Measurements from ENCODE around the gene CILP.

Gene CILP

DNA sequence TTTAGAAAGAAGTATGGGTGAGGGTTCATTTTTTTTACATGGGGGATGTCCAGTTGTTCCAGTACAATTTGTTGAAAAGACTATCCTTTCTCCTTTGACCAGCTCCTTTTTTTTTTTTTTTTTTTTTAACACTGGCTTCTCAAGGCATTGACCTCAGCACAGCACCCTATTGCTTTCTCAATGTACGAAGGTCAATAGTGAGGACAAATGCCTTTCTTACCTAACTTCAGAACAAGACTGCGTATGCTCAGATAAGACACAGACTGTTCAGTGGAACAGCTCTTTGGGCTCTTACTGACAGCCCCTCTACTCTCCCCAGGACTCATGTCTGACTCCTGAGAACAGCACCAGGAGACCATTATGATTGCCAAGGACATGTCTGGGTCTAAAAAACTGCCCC lies 10.4 kb upstream of the CILP start:
- no peak for DNase-seq

DNA sequence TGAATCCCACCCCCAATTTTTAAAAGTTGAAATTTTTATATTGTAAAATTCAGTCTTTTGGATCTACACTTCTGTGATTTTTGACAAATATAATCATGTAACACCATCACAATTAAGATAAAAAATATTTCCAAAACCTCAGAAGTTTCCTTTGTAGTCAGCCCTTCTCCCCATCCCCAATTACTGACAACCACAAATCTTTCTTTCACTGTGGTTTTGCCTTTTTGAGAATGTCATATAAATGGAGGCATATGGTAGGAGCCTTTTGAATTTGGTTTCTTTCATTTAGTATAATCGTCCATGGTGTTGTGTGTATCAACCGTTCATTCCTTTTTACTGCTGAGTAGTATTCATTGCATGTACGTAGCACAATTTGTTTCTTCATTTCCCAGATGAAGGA lies 7.9 kb upstream of the CILP start:
- no peak for DNase-seq

DNA sequence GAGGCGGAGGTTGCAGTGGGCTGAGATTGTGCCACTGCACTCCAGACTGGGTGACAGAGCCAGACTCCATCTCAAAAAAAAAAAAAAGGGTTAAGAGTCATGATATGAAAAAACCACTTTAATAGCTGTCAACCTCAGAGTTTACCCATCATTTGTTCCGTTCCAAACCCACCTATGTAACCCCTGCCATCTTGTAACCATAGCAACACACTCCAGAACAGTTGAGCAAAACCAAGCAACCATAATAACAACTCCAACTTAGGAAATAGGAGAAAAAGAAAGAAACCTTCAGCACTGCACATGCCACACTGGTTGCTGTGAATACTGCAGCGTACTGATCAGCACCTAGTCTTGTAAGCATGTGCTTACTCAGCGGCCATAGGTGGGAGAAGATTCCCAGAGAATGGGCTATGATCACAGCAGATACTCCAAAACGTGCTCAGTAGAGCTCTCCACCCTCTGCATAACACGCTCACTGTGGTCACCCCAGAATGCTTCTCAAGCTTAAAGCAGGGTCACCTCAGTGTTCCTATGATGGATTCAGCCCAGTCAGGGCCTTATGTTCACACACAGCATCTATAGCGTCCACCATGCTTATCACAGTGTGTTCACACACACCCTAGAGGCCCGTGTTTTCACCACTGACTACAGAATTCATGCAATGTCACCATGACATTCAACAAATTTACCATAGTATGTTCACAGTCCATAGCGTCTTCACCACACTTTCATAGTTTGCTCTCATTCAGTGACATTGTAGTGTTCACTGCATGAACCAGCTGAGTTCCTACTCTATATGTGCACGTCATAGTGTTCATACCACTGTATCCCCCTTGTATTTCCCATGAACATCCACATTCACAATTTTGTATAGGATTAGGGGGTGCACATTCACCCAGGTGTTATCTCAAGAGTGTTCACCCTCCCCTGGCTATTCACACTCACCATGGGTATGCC lies 6.5 kb upstream of the CILP start:
- DNase-seq: no peak

DNA sequence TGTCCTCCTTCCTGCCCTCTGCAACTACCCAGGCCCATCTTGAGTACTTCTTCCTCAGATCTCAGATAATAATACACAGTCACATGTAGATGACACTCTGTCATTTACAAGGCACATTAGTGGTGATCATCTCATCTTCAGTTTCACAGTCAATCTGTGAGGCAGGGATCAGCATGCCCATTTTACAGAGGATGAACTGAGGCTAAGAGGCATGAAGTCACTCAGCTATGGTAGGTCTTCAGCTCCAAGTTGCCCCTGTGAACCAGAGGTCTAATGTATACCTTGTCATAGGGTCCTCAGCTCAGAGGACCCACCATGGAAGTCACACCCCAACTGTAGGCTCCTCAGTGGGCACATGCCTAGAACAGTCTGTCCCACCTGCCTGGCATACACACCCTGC lies 4.2 kb upstream of the CILP start:
- no peak for DNase-seq

DNA sequence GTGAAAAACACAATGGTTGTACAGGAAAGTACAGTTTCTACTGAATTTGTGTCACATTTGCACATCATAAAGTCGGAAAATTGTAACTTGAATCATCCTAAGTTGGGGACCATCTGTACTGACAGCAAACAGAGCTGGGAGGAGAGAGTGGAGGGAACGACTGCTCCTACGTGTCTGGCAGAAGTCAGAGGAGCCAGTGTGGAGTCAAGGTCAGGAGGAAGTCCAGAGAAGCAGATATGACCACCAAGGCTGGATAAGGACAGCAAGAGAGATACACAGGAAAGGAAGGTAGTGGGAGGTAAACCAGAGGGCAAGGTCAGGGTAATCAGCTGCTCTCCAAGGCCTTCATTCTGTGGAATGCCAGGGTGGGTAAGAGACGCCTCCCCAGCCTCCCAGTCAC lies 2.7 kb upstream of the CILP start:
- no peak for DNase-seq

DNA sequence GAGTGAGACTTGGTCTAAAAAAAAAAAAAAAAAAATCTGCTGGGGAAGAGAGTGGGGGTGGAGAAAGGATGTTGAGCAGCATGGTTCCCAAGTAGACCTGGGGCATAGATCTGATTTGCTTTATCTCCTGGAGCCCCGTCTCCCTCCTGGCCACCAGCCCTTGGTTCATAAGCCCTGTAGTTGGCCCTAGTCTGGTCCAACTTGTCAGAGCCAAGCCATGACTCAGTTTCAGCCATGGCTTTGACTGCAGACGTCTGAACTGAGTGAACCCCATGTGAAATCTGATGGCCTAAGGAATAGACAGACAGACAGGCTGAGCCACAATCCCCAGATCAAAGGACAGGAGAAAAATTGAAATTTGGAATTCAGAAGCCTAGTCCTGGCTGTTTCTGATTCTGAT lies 2.0 kb upstream of the CILP start:
- no peak for DNase-seq

DNA sequence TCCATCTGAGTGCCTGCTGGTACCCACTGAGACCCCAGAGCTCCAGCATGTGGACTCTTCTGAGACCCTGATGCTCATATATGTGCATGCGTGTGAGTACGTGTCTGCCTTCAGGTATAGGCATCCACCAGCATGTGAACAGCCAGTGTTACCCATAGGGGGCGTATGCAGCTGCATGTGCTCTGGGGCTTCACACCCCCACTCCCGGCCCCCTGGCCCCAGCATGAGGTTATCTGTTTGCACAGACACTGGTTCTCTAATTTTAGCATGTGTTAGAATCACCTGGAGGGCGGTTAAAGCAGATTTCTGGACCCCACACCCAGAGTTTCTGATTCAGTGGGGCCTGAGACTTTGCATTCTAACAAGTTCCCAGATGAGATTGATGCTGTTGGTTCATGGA lies 824 bp upstream of the CILP start:
- no peak for DNase-seq

DNA sequence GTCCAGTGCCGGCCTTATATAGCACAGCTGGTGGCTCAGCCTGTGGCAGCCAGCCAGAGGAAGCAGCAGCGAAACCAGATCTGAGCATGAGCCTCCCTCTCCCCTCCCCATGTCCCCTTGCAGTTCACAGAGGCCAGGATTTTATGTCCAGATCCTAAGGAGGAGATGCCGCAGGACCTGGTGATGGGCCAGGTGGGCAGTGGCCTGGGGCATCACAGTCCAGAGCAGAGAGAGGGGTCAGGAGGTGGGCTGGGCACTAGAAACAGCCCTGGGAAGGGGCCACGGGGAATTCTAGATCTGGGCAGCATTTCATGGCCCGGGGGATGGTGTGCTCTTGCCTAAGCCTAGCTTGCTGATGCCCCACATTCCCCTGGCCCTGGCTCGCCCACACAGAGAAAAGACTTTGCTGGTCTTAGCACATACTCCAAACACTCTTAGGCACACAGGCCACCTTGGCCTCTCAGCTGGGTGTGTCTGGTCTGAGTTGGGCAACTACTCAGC lies 259 bp upstream of the CILP start:
- peak; percentile 82 for DNase-seq

DNA sequence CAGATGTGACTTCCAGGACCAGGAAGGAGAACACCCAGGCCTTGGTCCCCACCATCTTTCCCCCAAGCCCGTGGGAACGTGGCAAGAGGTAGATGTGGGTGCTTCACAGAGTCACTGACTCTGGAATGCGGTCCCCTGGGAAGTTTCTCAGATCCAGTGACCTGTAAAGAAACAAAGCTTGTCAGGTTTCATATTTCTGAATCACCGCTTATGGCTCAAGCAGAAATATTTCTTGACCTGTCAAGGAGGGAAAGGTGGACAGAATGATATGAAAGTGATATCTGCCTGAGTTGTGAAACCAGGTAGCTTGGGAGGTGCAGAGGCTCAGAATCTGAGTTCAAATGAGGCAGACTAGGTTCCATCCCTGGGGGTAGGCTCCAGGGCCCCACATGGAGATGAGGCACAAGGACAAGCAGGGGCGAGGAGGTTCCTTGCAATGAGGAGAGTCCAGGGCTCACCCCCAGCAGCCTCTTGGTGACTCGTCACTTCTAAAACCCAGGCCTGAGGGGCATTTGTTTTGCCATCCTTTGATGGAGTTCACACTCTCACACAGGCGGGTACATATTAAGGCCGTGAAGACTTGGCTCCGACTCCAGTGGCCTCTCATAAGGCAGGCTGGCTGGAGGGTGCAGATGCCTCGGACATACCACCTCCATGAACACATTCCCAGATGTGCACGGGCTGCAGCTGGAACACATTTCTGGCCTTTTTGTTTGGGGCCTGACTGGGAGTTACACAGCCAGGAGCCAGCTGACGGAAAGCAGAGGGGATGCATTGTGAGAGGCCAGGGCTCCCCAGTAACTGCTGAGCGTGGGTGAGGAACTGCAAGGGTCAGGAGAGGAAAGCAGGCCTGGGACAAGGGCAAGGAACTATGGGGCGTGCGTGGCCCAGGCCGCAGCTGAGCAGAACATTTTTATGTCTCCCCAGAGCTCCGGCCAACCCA lies 1.3 kb downstream of the CILP start:
- peak; percentile 72 for DNase-seq

DNA sequence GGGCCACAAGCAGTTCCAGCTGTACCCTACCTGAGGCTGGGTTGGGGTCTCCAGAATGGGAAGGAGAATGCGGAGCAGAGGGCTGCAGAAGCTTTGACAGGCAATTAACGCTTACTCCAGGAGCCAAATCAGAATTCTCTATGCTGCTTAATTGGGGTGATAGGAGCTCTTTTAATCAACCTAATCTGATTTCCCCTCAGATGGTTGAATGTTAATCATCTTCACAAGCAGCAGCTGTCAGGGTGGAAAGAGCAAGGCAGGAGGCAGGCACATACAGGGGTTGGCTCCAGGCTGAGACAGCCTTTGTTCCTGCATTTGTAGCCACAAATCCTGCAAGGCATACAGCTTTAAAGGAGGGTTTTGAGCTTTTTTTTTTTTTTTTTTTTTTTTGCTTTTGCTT lies 2.6 kb downstream of the CILP start:
- DNase-seq: no peak

DNA sequence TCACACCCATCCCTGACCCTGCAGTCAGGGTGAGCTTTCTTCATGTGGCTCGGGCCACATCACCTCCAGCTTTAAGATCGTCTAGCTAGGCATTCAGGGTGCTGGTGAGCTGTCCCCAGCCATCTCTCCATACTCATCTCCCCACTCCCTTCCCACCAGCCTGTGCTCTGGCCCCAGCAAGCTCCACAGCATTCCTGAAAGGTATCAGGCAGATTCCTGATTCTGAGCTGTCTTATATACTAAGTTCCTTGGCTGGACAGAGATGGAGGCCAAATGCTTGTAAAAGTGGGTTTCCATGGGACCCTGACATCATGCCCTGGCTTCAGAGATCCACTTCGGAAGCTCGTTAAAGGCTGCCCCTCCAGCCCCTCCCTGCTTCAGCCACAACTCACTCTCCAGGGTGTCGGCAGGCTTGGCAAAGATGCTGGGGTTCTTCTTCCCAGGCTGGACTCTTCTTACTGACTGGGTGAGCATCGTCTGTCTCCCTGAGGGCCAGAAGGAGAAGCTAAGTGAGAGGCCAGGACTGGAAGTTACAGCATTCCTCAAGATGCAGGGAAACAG lies 3.9 kb downstream of the CILP start:
- no peak for DNase-seq

DNA sequence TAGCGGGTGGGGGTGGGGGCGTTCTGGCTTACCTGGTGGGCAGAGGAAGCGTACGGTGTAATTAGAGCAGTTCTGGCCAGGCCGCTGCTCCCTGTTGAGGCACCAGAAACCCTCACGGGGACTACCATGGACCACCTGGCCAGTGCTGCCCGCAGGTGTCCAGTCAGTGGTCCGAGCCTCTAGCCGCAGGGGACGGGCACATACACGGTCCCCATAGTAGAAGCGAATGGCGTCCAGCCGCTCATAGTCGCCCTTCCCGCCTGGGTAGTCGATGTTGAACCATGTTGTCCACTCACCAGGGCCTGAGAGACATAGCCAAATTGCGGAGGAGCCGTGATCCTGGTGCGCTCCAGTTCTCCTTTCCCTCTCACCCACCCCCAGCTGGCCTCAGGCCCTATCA lies 4.5 kb downstream of the CILP start:
- DNase-seq: no peak

DNA sequence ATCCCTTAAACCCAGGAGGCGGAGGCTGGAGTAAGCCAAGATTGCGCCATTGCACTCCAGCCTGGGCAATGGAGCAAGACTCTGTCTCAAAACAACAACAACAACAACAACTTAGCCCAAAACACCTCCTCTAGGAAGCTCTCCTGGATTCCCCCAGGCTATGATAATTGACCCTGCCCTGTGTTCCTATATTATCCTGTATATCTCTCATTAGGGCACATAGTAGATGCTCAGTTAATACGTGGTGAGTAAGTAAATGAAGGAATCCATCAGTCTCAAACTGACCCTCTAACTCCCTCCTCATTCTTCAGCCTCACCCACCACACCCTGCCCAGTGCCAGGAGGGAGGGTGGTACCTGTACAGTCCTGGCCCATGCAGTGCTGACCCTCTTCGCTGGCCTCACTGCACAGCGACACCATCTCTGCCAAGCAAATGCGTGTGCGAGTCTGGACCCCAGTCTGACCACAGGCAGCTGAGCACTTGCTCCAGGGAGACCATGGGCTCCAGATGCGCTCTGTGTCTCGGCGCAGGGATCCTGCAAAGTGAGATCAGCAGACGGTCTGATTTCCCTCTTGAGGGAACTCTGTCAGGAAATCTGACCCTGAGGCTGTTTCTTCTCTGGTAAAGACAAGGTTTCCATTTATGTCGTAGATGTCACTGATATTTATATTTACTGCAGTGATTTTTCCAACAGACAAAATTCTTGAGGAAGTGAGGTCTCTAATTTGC lies 6.2 kb downstream of the CILP start:
- DNase-seq: no peak

DNA sequence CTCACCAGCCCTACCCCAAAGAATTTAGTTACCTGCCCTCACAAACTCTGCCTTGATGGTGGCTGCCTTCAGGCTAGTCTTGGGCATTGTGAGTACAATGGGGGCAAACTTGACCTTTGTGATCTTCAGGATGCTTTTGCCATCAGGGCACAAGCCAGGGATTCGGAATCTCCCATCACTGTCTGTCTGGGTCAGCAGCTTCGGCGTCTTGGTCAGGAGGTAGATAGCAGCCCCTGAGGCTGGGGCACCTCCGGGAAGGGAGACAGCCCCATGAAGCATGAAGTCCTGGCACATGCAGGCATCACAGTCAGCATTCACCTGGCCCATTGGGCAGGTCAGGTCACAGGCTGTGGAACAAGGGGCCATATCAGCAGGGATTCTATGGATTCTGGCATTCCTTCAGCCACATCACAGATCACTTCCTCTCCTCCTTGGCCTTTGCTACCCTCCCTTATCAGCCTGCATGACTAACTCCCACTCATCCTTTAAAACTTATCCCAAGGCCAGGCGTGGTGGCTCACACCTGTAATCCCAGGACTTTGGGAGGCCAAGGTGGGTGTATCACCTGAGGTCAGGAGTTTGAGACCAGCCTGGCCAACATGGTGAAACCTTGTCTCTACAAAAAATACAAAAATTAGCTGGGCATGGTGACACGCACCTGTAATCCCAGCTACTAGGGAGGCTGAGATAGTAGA lies 6.9 kb downstream of the CILP start:
- no peak for DNase-seq

DNA sequence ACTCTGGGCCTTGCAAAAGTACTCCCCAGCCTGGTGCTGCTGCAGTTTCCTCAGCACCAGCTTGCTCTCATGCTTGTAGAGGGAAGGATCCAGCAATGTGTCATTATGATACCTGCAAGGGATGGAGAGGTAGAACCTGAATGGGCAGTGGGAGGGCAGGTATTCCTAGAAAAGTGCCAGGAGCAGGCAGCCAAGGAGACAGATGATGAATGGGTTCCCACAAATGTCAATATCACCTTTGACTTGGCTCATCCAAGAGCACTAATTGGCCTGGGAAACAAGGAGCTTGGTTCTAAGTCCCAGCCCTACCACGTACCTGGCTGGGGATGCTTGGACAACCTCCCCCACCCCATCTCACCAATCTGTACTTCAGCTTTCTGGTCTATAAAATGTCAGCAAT lies 9.4 kb downstream of the CILP start:
- no peak for DNase-seq

DNA sequence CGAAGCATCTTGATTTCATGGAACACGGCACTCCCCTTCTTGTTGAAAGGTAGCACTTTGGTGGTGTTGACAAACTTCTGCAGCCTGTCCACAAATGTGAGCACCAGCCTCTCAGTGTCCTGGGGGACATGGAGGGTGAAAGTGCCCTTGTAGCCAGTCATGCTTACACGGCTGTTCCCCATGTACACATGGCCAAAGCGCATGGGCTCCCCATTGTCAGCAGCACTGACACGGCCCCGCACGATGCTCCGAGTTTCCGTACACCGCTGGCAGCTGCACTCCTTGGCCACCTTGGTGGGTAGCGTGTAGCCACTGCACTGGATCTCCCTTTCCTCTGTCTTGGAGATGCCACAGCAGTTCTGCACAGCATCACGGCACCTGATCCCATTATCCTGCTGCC lies 12.7 kb downstream of the CILP start:
- no peak for DNase-seq

DNA sequence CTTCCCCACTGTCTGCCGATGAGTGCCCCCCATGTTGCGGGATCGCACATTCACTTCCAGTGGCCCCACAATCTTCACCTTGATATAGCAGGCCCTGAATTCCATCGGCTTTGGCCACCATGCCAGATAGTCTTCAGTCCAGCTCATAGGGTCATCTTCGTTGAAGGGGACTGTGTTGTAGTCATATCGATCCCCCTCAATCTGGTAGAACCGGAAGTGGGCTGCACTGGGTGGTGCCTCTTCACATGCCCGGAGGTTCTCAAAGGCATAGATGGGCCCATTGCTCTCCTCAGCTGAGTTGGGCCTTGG lies 14.0 kb downstream of the CILP start:
- no peak for DNase-seq

DNA sequence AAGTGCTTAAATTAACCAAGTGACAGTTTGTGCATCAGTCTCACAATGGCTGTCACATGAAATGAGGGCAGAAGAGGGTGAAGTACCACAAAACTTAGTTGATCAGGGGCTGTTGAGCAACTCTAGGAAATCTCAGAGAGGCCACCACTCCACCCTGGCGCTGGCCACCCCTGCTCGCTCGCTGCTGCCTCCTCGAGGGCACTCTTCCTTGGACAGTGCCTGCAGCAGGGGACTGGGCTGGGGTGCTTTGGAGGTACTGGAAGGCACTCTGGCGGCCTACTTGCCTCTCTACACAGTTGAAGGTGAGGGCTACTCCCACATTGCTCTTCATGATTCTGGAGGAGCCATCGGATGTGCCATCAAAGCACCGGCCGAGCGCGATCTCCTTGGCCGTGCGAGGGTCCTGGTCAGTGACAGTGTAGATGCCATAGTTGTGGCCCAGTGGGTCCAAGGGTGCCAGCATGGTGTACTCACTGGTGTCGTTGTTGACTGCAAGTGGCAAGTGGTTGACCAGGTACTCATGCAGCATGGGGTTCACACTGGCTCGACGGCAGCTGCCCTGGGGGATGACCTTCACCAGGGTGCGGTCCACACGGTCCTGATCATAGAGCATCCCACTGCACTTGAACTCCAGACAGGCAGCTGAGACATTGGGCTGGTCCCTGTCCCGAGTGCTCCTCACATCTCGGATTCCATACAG lies 14.5 kb downstream of the CILP start:
- DNase-seq: no peak

DNA sequence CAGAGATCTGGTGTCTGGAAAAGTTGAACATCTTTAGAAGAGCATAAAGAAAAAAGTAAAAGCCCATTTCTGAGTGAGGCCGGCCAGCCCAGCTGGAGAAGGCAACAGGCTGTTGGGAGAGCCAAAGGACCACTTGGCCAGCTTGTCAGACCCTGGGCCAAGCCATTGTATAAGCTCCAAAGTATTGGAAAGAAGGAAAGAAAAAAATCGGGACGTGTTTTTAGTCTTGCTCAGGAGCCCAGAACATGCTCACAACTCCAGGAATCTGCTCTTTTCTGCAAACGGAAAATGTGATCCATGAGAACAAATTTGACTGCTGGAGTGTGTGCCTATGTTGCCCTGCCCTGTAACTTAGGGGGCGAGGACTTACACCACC lies 15.7 kb downstream of the CILP start:
- DNase-seq: peak; percentile 78

DNA sequence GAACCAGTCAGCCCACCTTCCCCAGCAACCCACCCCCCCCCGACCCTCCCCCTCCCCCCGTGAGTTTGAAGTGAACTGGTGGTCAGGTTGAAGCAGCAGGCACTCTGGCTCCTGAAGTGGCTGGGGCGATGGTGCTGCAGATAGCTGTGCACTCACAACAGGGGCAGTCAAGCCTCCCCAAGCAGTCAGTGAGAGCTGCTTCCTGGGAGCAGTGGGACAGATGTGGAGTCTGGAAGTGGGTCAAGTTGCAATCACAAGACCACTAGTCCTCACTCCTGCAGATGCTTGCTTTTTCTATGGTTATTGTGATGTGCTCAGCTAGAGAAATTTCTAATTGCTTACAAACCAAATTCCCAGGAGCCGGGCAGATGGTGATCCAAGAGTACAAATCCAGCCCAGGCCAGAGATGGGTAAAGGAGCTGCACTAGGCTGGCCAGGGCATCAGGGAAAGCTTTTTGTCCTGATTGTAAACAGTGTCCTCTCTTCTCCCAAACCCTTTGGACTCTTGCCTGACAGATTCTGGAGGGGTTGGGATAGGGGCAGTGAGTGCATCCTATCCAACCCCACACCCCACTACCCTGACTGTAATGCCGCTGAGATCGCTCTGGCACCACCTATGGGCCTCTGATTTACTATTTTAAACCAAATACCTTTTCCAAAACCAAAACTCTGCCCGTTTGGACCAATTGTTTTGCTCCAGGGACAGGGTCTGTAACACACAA lies 16.3 kb downstream of the CILP start:
- peak; percentile 53 for DNase-seq

DNA sequence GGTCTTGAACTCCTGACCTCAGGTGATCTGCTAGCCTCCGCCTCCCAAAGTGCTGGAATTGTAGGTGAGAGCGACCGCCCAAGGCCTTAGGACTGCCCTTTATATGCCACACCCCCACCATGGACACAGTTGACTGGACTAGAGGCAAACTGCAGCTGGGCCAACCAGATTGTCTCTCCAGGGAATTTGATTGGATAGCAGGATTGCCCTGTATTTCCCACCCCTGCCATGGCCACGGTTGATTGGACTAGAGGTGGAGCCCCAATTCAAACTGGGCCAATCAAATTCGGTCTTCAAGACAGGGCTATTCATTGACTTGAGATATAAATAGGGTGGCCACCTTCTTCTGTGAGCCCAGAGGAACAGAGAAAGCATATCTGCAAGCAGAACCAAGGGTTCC lies 19.3 kb downstream of the CILP start:
- no peak for DNase-seq

All from left hindlimb (tissue), 1 donor.